ENCODE results near the gene FSIP1. TPM values are rescaled to one million over a fixed set of nuclear protein-coding genes. Genes with fewer than 3 reads are reported as not detected.

FSIP1 gene
- total RNA-seq, 1 donor from 2014 or later = 1.6 TPM

- no peaks in the 10 kb centered on the region for H3K36me3 Mint-ChIP-seq (ENCODE audit: insufficient read depth)
- TF ChIP-seq CTCF (IDR thresholded peaks at IDR 0.05; ENCODE audit: unreplicated experiment) = no peak
- H3K4me1 Mint-ChIP-seq (ENCODE audit: low read depth) = no peaks in the 10 kb centered on the region
- no peaks in the 10 kb centered on the region for H3K9me3 Mint-ChIP-seq (ENCODE audit: low read depth)
- H3K4me3 Mint-ChIP-seq (ENCODE audit: low read depth) = no peak overlapping the region
- no peak overlapping the region for H3K27ac Mint-ChIP-seq
- no peak for DNase-seq (ENCODE audit: low spot score, unreplicated experiment)
- H3K27me3 Mint-ChIP-seq = no peaks in the 10 kb centered on the region
Measured at GRCh38 chr15:39685367-39685766, 97.3 kb downstream of the FSIP1 start.

- no peak overlapping the region for H3K27ac Mint-ChIP-seq
- no peaks in the 10 kb centered on the region for H3K36me3 Mint-ChIP-seq (ENCODE audit: insufficient read depth)
- no peak for TF ChIP-seq CTCF (IDR thresholded peaks at IDR 0.05; ENCODE audit: unreplicated experiment)
- no peaks in the 10 kb centered on the region for H3K9me3 Mint-ChIP-seq (ENCODE audit: low read depth)
- DNase-seq (ENCODE audit: low spot score, unreplicated experiment) = no peak
- no peaks in the 10 kb centered on the region for H3K4me1 Mint-ChIP-seq (ENCODE audit: low read depth)
- no peak overlapping the region for H3K4me3 Mint-ChIP-seq (ENCODE audit: low read depth)
- H3K27me3 Mint-ChIP-seq = no peaks in the 10 kb centered on the region
Measured at GRCh38 chr15:39684233-39684632, 98.4 kb downstream of the FSIP1 start.

GRCh38 chr15:39682366-39682765 lies 100.3 kb downstream of the FSIP1 start:
- Mint-ChIP-seq H3K4me1 (ENCODE audit: low read depth) (no peaks in the 10 kb centered on the region), H3K9me3 (ENCODE audit: low read depth) (no peaks in the 10 kb centered on the region), H3K27me3 (no peaks in the 10 kb centered on the region), H3K36me3 (ENCODE audit: insufficient read depth) (no peaks in the 10 kb centered on the region), H3K4me3 (ENCODE audit: low read depth) (no peak overlapping the region), H3K27ac (no peak overlapping the region)
- no peak for TF ChIP-seq CTCF (IDR thresholded peaks at IDR 0.05; ENCODE audit: unreplicated experiment)
- DNase-seq (ENCODE audit: low spot score, unreplicated experiment) = no peak

- DNase-seq (ENCODE audit: low spot score, unreplicated experiment) = no peak
- H3K36me3 Mint-ChIP-seq (ENCODE audit: insufficient read depth) = no peaks in the 10 kb centered on the region
- H3K27me3 Mint-ChIP-seq = no peaks in the 10 kb centered on the region
- H3K4me3 Mint-ChIP-seq (ENCODE audit: low read depth) = no peak overlapping the region
- no peaks in the 10 kb centered on the region for H3K9me3 Mint-ChIP-seq (ENCODE audit: low read depth)
- no peak for TF ChIP-seq CTCF (IDR thresholded peaks at IDR 0.05; ENCODE audit: unreplicated experiment)
- H3K4me1 Mint-ChIP-seq (ENCODE audit: low read depth) = no peaks in the 10 kb centered on the region
- no peak overlapping the region for H3K27ac Mint-ChIP-seq
Measured at GRCh38 chr15:39680868-39681267, 101.8 kb downstream of the FSIP1 start.

- H3K27ac Mint-ChIP-seq = no peak overlapping the region
- no peaks in the 10 kb centered on the region for H3K4me1 Mint-ChIP-seq (ENCODE audit: low read depth)
- TF ChIP-seq CTCF (IDR thresholded peaks at IDR 0.05; ENCODE audit: unreplicated experiment) = no peak
- no peak overlapping the region for H3K4me3 Mint-ChIP-seq (ENCODE audit: low read depth)
- no peaks in the 10 kb centered on the region for H3K36me3 Mint-ChIP-seq (ENCODE audit: insufficient read depth)
- DNase-seq (ENCODE audit: low spot score, unreplicated experiment) = no peak
- H3K27me3 Mint-ChIP-seq = no peaks in the 10 kb centered on the region
- no peaks in the 10 kb centered on the region for H3K9me3 Mint-ChIP-seq (ENCODE audit: low read depth)
Measured at GRCh38 chr15:39672666-39673065, 110.0 kb downstream of the FSIP1 start.
